Parathyroid adenoma (tissue), 2 donors: ENCODE results near the gene KRTAP10-7.
"Not testable (repeated sequence)": the region's sequence is repeated elsewhere in the genome, so short reads cannot be mapped to it uniquely, and the experiment has no call there.

ENCODE experiments used
- H2AFZ ChIP-seq: fragments of 300-600 bp; sonication (generic); one replicate; pipeline ENCODE4 v1.7.0; 2017; ENCODE audit warnings: antibody characterized with exemption, mild to moderate bottlenecking
- H3K27ac ChIP-seq: fragments of 300-600 bp; sonication (generic); one replicate; pipeline ENCODE4 v1.7.0; 2017
- H3K27me3 ChIP-seq: fragments of 300-600 bp; sonication (generic); one replicate; pipeline ENCODE4 v1.7.0; 2017; ENCODE audit warnings: low read length; ENCODE audit not compliant: control insufficient read depth, insufficient read depth
- H3K36me3 ChIP-seq: fragments of 300-600 bp; sonication (generic); one replicate; pipeline ENCODE4 v1.7.0; 2017; ENCODE audit warnings: low read length; ENCODE audit not compliant: control insufficient read depth, insufficient read depth
- H3K4me1 ChIP-seq: fragments of 300-600 bp; sonication (generic); one replicate; pipeline ENCODE4 v1.7.0; 2017; ENCODE audit warnings: control low read depth
- H3K4me2 ChIP-seq: fragments of 300-600 bp; sonication (generic); one replicate; pipeline ENCODE4 v1.7.0; 2017; ENCODE audit warnings: low read length
- H3K4me3 ChIP-seq: fragments of 300-600 bp; sonication (generic); one replicate; pipeline ENCODE4 v1.7.0; 2017; ENCODE audit warnings: low read depth, low read length
- H3K79me2 ChIP-seq: fragments of 300-600 bp; sonication (generic); one replicate; pipeline ENCODE4 v1.7.0; 2017; ENCODE audit warnings: control low read depth
- H3K9ac ChIP-seq: fragments of 300-600 bp; sonication (generic); one replicate; pipeline ENCODE4 v1.7.0; 2017; ENCODE audit warnings: mild to moderate bottlenecking
- H3K9me3 ChIP-seq: fragments of 300-600 bp; sonication (generic); one replicate; pipeline ENCODE4 v1.7.0; 2017; ENCODE audit warnings: low read length; ENCODE audit not compliant: control insufficient read depth
- TF ChIP-seq, protein P1 (sequence below): fragments of 300-600 bp; sonication (generic); IDR thresholded peaks from one replicate; pipeline ENCODE4 v1.7.0; 2017; ENCODE audit warnings: antibody characterized with exemption, mild to moderate bottlenecking
- donor health status: primary hyperparathyroidism.

KRTAP10-7 gene

DNA sequence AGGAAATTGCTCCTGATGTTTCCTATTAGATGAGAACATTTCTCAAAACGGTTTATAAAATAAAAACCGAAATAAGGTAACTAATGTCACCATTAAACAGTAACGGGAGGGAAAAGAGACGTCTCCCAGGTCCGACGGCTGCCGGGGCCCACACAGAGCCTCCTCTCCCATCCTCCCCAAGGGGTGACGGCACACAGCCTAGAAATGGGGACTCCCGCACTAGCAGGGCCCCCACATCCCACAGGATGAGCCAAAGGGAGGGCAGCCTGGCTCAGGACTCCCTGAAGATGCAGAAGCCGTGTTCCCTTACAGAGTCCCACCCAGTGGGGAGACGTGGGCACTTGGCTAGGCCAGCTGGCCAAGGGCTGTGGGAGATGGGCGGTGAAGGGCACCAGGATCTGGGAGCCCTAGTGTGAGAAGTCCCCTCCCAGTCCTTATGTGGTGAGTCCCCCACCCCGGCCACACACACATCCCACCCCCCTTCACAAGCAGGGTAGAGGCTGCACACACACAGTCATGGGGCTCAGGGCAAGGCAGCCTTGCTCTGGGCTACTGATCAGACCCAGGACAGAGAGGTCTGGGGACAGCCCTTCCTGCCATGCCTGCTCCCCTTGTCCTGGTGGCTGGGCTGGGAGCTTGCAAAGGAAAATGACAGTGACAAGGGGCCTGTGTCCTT, 45.1 kb upstream of the KRTAP10-7 start:
- H3K36me3 ChIP-seq = no peaks in the 10 kb centered on the region
- TF ChIP-seq, protein P1, sequence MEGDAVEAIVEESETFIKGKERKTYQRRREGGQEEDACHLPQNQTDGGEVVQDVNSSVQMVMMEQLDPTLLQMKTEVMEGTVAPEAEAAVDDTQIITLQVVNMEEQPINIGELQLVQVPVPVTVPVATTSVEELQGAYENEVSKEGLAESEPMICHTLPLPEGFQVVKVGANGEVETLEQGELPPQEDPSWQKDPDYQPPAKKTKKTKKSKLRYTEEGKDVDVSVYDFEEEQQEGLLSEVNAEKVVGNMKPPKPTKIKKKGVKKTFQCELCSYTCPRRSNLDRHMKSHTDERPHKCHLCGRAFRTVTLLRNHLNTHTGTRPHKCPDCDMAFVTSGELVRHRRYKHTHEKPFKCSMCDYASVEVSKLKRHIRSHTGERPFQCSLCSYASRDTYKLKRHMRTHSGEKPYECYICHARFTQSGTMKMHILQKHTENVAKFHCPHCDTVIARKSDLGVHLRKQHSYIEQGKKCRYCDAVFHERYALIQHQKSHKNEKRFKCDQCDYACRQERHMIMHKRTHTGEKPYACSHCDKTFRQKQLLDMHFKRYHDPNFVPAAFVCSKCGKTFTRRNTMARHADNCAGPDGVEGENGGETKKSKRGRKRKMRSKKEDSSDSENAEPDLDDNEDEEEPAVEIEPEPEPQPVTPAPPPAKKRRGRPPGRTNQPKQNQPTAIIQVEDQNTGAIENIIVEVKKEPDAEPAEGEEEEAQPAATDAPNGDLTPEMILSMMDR = no peak
- no peak overlapping the region for H3K9ac ChIP-seq
- no peak overlapping the region for H3K4me3 ChIP-seq
- H3K27ac ChIP-seq = no peak overlapping the region
- no peak overlapping the region for H2AFZ ChIP-seq
- H3K27me3 ChIP-seq = no peaks in the 10 kb centered on the region
- no peaks in the 10 kb centered on the region for H3K4me1 ChIP-seq
- H3K9me3 ChIP-seq = no peaks in the 10 kb centered on the region
- no peak overlapping the region for H3K4me2 ChIP-seq
- no peaks in the 10 kb centered on the region for H3K79me2 ChIP-seq

DNA sequence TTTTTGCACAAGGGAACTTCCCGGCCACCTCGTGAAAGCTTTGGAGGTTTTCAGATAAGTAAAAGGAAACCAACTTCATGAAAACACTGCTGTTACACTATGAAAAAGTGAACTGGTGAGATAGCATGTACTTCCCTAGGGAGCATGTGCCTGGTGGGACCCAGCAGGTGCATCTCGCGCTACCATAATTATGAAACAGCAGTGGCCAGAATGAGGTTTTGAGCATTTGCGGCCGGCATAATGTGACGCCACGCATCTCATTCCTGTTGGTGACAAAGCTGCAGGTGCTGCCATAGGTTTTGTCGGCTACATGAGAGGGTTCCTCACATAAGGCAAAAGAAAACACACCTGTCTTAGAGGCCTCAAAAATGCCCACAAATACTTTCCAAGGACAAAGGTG, 43.5 kb upstream of the KRTAP10-7 start:
- TF ChIP-seq, protein P1 = no peak
- no peaks in the 10 kb centered on the region for H3K36me3 ChIP-seq

DNA sequence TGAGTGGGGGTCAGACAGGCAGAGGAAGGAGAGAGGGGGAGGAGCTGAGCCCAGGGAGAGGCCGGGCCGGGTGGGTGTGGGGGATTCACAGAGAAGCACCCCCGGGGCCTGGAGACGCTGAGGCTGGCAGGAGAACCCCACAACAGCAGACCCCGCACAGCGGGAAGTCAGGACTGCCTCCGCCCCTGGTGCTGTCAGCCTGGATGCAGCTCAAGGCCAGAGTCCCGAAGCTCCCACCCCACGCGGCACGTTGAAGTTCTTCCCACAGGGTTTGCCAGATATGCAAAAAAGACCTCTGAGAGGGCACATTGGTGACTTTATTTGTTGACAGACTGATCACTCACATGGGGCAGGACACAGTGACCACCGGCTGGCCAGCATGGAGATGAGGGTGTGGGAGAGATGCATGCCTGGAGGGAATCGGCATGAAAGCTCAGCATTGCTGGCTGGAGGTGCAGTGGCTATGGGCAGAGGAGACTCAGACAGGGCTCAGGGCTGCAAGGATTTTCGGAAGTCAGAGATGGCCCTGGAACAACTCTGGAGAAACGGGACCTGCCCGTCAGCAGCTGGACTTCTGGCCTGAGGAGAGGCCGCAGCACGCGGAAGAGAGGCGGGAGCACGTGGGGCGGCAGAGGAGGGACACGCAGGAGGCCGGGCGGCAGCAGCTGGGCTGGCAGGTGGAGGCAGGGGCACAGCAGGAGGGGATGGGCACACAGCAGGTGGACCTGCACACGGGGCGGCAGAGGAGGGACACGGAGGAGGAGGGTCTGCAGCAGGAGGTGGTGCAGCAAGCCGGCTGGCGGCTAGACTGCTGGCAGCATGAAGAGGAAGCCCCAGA, 42.7 kb upstream of the KRTAP10-7 start:
- Histone ChIP-seq H3K4me3 (no peak overlapping the region), H2AFZ (no peak overlapping the region), H3K27ac (no peak overlapping the region), H3K4me2 (no peak overlapping the region), H3K79me2 (no peaks in the 10 kb centered on the region), H3K36me3 (no peaks in the 10 kb centered on the region), H3K9me3 (no peaks in the 10 kb centered on the region), H3K4me1 (no peaks in the 10 kb centered on the region), H3K27me3 (no peaks in the 10 kb centered on the region), H3K9ac (no peak overlapping the region)
- TF ChIP-seq, protein P1 = no peak

More for the DNA sequence above, 43.5 kb upstream of the KRTAP10-7 start:
- no peaks in the 10 kb centered on the region for H3K4me1 ChIP-seq
- no peak overlapping the region for H3K9ac ChIP-seq
- no peaks in the 10 kb centered on the region for H3K79me2 ChIP-seq
- no peaks in the 10 kb centered on the region for H3K27me3 ChIP-seq
- H3K4me3 ChIP-seq = no peak overlapping the region
- H2AFZ ChIP-seq = no peak overlapping the region
- no peaks in the 10 kb centered on the region for H3K9me3 ChIP-seq
- no peak overlapping the region for H3K4me2 ChIP-seq
- no peak overlapping the region for H3K27ac ChIP-seq

DNA sequence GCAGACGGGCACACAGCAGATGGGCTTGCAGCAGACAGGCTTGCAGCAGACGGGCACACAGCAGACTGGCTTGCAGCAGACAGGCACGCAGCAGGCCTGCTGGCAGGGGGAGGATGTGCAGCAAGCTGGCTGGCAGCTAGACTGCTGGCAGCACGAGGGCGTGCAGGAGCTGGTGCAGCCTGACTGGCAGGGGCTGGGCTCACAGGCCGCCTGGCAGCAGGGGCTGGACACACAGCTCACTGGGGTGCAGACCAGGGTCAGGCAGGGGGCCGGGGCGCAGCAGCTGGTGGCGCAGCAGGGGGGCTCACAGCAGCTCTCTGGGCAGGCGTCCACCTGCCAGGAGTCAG, 42.1 kb upstream of the KRTAP10-7 start:
- not testable (repeated sequence) for H3K36me3 ChIP-seq, H3K9me3 ChIP-seq, H3K9ac ChIP-seq, H3K79me2 ChIP-seq, H3K27me3 ChIP-seq, H2AFZ ChIP-seq, H3K4me3 ChIP-seq, H3K4me2 ChIP-seq, H3K4me1 ChIP-seq, H3K27ac ChIP-seq

DNA sequence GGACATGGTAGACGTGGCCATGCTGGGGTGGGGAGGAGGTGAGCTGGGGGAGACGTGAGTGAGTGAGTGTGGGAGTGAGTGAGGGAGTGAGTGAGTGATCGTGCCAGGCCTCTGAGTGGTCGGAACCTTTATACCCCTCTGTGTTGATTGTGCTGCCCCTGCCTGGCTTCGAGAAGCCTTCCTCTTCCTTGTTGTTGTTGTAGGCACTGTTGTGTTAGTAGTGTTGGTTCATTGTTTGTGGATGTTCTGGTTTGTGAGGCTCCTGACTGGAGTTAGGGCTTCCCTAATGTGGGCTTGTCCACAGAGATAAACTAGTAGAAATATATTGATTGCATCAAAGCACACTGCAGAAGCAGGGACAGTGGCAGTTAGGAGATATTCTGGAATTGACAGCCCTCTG, 41.7 kb upstream of the KRTAP10-7 start, which contains the start of gene KRTAP10-3:
TSS of gene KRTAP10-3 (minus strand) at position 101 of the 400 bp plus-strand sequence. CDS start at position 21, 80 bp downstream.
- H3K27ac ChIP-seq = no peak within 1 kb of the TSS
- no peak within 1 kb of the TSS for H3K4me3 ChIP-seq
- TF ChIP-seq, protein P1 = no peak
- H3K4me2 ChIP-seq = no peak within 1 kb of the TSS
- H2AFZ ChIP-seq = no peak within 1 kb of the TSS
- no peaks in the 10 kb centered on the region for H3K4me1 ChIP-seq
- H3K79me2 ChIP-seq = no peaks in the 10 kb centered on the region
- no peaks in the 10 kb centered on the region for H3K9me3 ChIP-seq
- H3K27me3 ChIP-seq = no peaks in the 10 kb centered on the region
- no peak within 1 kb of the TSS for H3K9ac ChIP-seq
- no peaks in the 10 kb centered on the region for H3K36me3 ChIP-seq
